Measurements from ENCODE around the gene PTPRZ1. TPM values are rescaled to one million over a fixed set of nuclear protein-coding genes. Genes with fewer than 3 reads are reported as not detected.

Gene PTPRZ1
- total and polyA plus RNA-seq, 9 donors: 0.45 to 2.0 (median 0.83) TPM

DNA sequence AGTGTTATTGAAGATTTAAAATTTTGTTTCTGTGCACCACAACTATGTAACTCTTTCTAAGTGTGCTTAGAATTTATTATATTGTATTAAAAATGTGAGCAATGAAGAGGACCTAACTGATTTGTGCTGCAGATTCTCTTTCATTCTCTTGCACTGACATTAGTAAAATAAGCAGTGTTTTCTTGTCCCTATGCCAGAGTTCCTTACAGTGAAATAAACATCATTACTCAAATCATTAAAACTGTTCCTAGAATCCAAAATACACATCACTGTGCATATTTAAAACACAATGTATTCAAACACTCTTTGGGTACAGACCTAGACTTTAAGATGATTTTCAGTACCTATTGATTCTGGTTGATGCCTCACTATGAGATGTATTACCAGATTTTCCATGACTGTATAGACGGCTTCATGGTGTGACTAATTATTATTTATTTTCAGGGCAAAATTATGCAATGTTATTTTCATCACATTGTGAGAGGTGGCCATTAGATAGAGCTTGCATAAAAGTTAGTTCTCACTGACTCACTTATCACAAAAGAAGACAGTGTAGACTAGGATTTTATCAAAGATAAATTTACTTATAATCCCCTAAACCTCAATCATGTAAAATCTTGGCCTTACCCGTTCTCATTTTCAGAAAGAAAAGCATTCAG is 93.4 kb downstream of the PTPRZ1 start:
- no peak for DNase-seq
- no peak for TF ChIP-seq EP300 (IDR thresholded peaks at IDR 0.05)
- TF ChIP-seq POLR2A (IDR thresholded peaks at IDR 0.05): no peak
- TF ChIP-seq, protein P1, sequence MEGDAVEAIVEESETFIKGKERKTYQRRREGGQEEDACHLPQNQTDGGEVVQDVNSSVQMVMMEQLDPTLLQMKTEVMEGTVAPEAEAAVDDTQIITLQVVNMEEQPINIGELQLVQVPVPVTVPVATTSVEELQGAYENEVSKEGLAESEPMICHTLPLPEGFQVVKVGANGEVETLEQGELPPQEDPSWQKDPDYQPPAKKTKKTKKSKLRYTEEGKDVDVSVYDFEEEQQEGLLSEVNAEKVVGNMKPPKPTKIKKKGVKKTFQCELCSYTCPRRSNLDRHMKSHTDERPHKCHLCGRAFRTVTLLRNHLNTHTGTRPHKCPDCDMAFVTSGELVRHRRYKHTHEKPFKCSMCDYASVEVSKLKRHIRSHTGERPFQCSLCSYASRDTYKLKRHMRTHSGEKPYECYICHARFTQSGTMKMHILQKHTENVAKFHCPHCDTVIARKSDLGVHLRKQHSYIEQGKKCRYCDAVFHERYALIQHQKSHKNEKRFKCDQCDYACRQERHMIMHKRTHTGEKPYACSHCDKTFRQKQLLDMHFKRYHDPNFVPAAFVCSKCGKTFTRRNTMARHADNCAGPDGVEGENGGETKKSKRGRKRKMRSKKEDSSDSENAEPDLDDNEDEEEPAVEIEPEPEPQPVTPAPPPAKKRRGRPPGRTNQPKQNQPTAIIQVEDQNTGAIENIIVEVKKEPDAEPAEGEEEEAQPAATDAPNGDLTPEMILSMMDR (IDR thresholded peaks at IDR 0.05): no peak
- Histone ChIP-seq H3K9me3 (no peaks in the 10 kb centered on the region), H3K4me1 (ENCODE audit: insufficient read depth) (no peaks in the 10 kb centered on the region), H3K4me3 (no peak overlapping the region), H3K27me3 (no peaks in the 10 kb centered on the region), H3K36me3 (no peaks in the 10 kb centered on the region), H3K27ac (no peak overlapping the region)
- intact Hi-C loops (cut with DNase I): no loop called here
- WGBS, 3 donors: 49 to 63% (median 53%) methylated on average over 2 of the region's 2 CpGs

DNA sequence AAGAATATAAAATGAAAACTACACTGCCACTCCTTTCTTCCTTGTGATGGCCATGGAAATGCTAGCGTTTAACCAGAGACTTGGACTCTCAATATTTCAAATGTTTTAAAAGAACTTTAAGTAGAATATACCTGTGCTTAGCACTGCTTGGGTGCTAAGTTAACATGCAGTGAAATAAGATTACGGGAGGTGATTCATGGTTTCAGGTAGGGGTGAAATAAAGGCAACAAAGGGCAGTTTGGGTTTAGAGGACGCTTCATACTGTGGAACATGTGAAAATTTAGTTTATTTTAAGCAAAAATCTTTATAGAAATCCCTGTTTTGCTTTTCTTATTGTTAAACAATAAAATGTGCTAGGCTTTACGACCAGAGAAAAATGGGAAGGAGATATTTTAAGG is 94.0 kb downstream of the PTPRZ1 start:
- 83 to 86% (median 86%) methylated on average over 4 of the region's 4 CpGs for WGBS, 3 donors
- no peaks in the 10 kb centered on the region for H3K36me3 ChIP-seq
- no peaks in the 10 kb centered on the region for H3K27me3 ChIP-seq
- intact Hi-C loops (cut with DNase I): no loop called here
- H3K4me3 ChIP-seq: no peak overlapping the region
- H3K4me1 ChIP-seq (ENCODE audit: insufficient read depth): no peaks in the 10 kb centered on the region
- no peak for TF ChIP-seq POLR2A (IDR thresholded peaks at IDR 0.05)
- TF ChIP-seq, protein P1 (IDR thresholded peaks at IDR 0.05): no peak
- H3K9me3 ChIP-seq: no peaks in the 10 kb centered on the region
- no peak overlapping the region for H3K27ac ChIP-seq
- no peak for DNase-seq

DNA sequence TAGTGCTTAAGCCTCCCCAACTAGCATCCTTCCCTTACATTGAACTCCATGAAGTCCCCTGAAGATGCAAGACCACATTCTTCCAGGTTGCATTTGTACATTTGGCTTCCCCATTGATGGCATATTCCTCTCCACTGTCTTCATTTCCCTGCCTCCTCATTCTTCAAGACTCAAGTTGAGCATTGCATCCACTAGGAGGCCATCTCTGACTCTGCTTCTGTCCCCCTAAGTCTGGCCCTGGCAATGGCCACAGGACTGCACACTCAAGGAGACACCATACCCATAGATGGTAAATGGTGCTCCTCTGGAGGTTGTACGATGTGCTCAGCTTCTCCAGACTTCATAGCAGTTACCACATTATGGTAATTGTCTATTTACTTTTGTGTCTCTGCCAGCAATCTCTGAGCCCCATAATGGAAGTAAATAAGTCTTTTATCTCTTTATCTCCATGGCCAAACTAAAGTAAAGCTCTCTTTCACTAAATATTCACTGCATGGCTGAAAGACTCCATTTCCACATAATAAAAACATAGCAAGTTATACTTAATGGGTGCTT is 112.6 kb downstream of the PTPRZ1 start:
- H3K9me3 ChIP-seq: no peaks in the 10 kb centered on the region

DNA sequence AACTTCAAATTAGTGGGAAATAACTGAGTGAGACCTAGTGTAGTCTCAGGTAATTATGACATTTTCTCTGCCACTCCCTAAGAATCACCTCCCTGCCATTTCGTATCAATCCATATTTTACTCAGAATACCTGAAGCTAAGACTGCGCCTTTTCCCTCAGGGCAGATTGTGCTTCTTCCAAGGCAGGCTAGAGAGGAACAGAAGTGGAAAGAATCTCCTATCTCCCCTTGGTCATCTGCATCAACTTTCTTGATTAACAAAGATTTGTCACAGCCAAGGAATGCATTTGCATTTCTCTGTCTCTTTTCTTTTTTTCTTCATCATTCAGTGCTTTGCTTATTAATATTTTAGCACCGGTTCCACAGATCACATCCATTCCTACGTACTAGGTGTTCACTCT is 119.1 kb downstream of the PTPRZ1 start:
- intact Hi-C loops (cut with DNase I): loop anchor here in 1 of 4 donors (10.0 kb wide), 1 partner anchor 237 kb away; no protein-coding TSS in a partner anchor
- H3K9me3 ChIP-seq: no peaks in the 10 kb centered on the region
- H3K4me1 ChIP-seq (ENCODE audit: insufficient read depth): no peaks in the 10 kb centered on the region
- WGBS, 3 donors: 90 to 93% (median 92%) methylated on average over 4 of the region's 4 CpGs
- no peaks in the 10 kb centered on the region for H3K27me3 ChIP-seq
- DNase-seq: no peak
- H3K27ac ChIP-seq: no peak overlapping the region
- no peak for TF ChIP-seq EP300 (IDR thresholded peaks at IDR 0.05)
- TF ChIP-seq POLR2A (IDR thresholded peaks at IDR 0.05): no peak
- TF ChIP-seq, protein P1 (IDR thresholded peaks at IDR 0.05): no peak
- H3K36me3 ChIP-seq: no peaks in the 10 kb centered on the region
- no peak overlapping the region for H3K4me3 ChIP-seq

More for the DNA sequence above, 112.6 kb downstream of the PTPRZ1 start:
- no peaks in the 10 kb centered on the region for H3K27me3 ChIP-seq
- DNase-seq: no peak
- H3K4me1 ChIP-seq (ENCODE audit: insufficient read depth): no peaks in the 10 kb centered on the region
- intact Hi-C loops (cut with DNase I): no loop called here
- H3K4me3 ChIP-seq: no peak overlapping the region
- TF ChIP-seq POLR2A (IDR thresholded peaks at IDR 0.05): no peak
- no peak for TF ChIP-seq EP300 (IDR thresholded peaks at IDR 0.05)
- TF ChIP-seq, protein P1 (IDR thresholded peaks at IDR 0.05): no peak
- no peaks in the 10 kb centered on the region for H3K36me3 ChIP-seq
- WGBS, 3 donors: 89 to 100% (median 100%) methylated on average over 1 of the region's 1 CpG
- H3K27ac ChIP-seq: no peak overlapping the region
